ENCODE results near the gene GPSM1.

- TF ChIP-seq CTCF (IDR thresholded peaks at IDR 0.05) (no peak), ZFX (IDR thresholded peaks at IDR 0.05; ENCODE audit: borderline replicate concordance) (no peak)
Measured at GRCh38 chr9:136348691-136349090, 21.4 kb downstream of the GPSM1 start.

All from 22Rv1 (cell line).